CD1c-positive myeloid dendritic cell (primary cell): ENCODE measurements around the gene CC2D1A.

Experiments used
- DNase-seq: peaks from one replicate; pipeline ENCODE4 v3.0.0-alpha.2; 2016; ENCODE audit errors: extremely low spot score

The CC2D1A gene

GRCh38 chr19:13877303-13877702, 28.7 kb upstream of the CC2D1A start:
- no peak for DNase-seq

GRCh38 chr19:13880059-13881043, 25.6 kb upstream of the CC2D1A start:
- DNase-seq, result peak; percentile 99

- DNase-seq, result peak; percentile 46
These were observed 24.7 kb upstream of the CC2D1A start for GRCh38 chr19:13881251-13881691.

- DNase-seq, result peak; percentile 86
These were observed 24.1 kb upstream of the CC2D1A start for GRCh38 chr19:13881692-13882418.

GRCh38 chr19:13882419-13882795, 23.6 kb upstream of the CC2D1A start:
- DNase-seq, result no peak

GRCh38 chr19:13882836-13883235, 23.2 kb upstream of the CC2D1A start:
- no peak for DNase-seq

GRCh38 chr19:13883516-13884064, 22.4 kb upstream of the CC2D1A start:
- DNase-seq, result no peak

- DNase-seq, result no peak
These were observed 21.0 kb upstream of the CC2D1A start for GRCh38 chr19:13884726-13885591.

- no peak for DNase-seq
These were observed 20.1 kb upstream of the CC2D1A start for GRCh38 chr19:13885826-13886365.

GRCh38 chr19:13887018-13887436, 19.0 kb upstream of the CC2D1A start:
- DNase-seq, result no peak

GRCh38 chr19:13887517-13887916, 18.5 kb upstream of the CC2D1A start:
- no peak for DNase-seq

- no peak for DNase-seq
These were observed 17.7 kb upstream of the CC2D1A start for GRCh38 chr19:13888281-13888680.

- no peak for DNase-seq
These were observed 15.9 kb upstream of the CC2D1A start for GRCh38 chr19:13890136-13890535.

- no peak for DNase-seq
These were observed 13.1 kb upstream of the CC2D1A start for GRCh38 chr19:13892870-13893269.

- DNase-seq, result no peak
These were observed 11.4 kb upstream of the CC2D1A start for GRCh38 chr19:13894552-13894951.

- DNase-seq, result no peak
These were observed 9.8 kb upstream of the CC2D1A start for GRCh38 chr19:13896227-13896626.

GRCh38 chr19:13899393-13899792, 6.6 kb upstream of the CC2D1A start:
- DNase-seq, result no peak

GRCh38 chr19:13899912-13900584, 6.0 kb upstream of the CC2D1A start:
- peak; percentile 5 for DNase-seq

- peak; percentile 40 for DNase-seq
These were observed 2.9 kb upstream of the CC2D1A start for GRCh38 chr19:13902993-13903555.

- DNase-seq, result no peak
These were observed 512 bp downstream of the CC2D1A start for GRCh38 chr19:13906521-13906904.
